Peyer's patch (tissue), 4 donors: ENCODE data around the gene RRP8. TPM values are rescaled to one million over a fixed set of nuclear protein-coding genes. Genes with fewer than 3 reads are reported as not detected.

Experiments used
- DNase-seq, 3 donors: peaks; one replicate each; pipeline ENCODE4 v3.0.0-alpha.2; 2017 to 2019
- H3K27ac ChIP-seq, 4 donors: fragments of 200-600 bp; sonication (generic); one replicate each; pipeline ENCODE4 v1.5.1; 2016 to 2019
- H3K27me3 ChIP-seq, 2 donors: fragments of 200-600 bp; sonication (generic); one replicate each; pipeline ENCODE4 v1.5.1; 2019
- H3K36me3 ChIP-seq, 3 donors: fragments of 200-600 bp; sonication (generic); one replicate each; pipeline ENCODE4 v1.5.1; 2016 to 2019
- H3K4me1 ChIP-seq, 4 donors: fragments of 200-600 bp; sonication (generic); one replicate each; pipeline ENCODE4 v1.5.1; 2016 to 2019
- H3K4me3 ChIP-seq, 4 donors: fragments of 200-600 bp; sonication (generic); 1 replicate in 3 of 4; 2 replicates in 1 of 4; pipeline ENCODE4 v1.5.1; 2016 to 2019; ENCODE audit warnings: mild to moderate bottlenecking in 1 of 4
- H3K9me3 ChIP-seq, 4 donors: fragments of 200-600 bp; sonication (generic); one replicate each; pipeline ENCODE4 v1.5.1; 2016 to 2019; ENCODE audit warnings: mild to moderate bottlenecking in 1 of 4
- POLR2A ChIP-seq, 2 donors: fragments of 450-650 bp; IDR thresholded peaks; one replicate each; pipeline ENCODE4 v1.5.1; 2017; ENCODE audit warnings: antibody characterized with exemption in 2 of 2, mild to moderate bottlenecking in 2 of 2, moderate library complexity in 2 of 2
- total RNA-seq, 4 donors: library from RNA; depleted of rRNA; stranded (reverse); fragments of >200 nt; gene quantifications; one replicate each; pipeline ENCODE4 v1.1.0, GENCODE V29; 2016
- TF ChIP-seq, protein P1 (sequence below), 6 experiments: fragments of 450-650 bp in 4 of 6; fragments of 200-600 bp in 2 of 6; sonication (generic) in 1 of 6; IDR thresholded peaks; one replicate each; pipeline ENCODE4 v1.5.1; 2017 to 2019; ENCODE audit warnings: antibody characterized with exemption in 6 of 6, mild to moderate bottlenecking in 3 of 6, moderate library complexity in 1 of 6

RRP8 gene
- total RNA-seq, 4 donors from 2014 or later: 11.4 to 28.9 (median 17.5) TPM

DNA sequence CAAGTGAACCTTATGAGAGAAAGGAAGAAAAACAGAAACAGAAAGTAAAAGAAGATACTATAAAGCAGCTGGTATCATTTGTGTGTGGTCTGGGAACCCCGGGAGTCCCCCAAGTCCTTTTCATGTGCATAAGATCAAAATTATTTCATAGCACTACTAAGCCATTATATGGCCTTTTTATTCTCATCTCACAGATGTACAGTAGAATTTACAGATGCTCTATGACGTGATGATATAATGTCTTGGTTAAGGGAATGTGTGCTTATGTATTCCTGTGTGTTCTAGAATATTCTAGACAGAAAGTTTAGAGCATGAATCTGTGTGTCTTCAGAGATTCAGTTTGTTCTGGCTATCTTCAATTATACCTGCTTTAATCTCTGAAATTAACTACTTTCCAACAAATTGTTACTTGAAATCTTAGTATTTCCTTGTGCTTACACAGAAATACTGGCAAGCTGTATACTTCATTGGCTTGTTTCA is 24.4 kb upstream of the RRP8 start:
- peaks cover 0 to 7% (median 0%) of the 10 kb centered on the region in 4 donors for H3K4me1 ChIP-seq
- no peaks in the 10 kb centered on the region for H3K27me3 ChIP-seq
- H3K36me3 ChIP-seq: peaks cover 0 to 44% (median 0%) of the 10 kb centered on the region in 3 donors
- no peak for DNase-seq
- no peak overlapping the region for H3K4me3 ChIP-seq
- no peaks in the 10 kb centered on the region for H3K9me3 ChIP-seq
- TF ChIP-seq, protein P1, sequence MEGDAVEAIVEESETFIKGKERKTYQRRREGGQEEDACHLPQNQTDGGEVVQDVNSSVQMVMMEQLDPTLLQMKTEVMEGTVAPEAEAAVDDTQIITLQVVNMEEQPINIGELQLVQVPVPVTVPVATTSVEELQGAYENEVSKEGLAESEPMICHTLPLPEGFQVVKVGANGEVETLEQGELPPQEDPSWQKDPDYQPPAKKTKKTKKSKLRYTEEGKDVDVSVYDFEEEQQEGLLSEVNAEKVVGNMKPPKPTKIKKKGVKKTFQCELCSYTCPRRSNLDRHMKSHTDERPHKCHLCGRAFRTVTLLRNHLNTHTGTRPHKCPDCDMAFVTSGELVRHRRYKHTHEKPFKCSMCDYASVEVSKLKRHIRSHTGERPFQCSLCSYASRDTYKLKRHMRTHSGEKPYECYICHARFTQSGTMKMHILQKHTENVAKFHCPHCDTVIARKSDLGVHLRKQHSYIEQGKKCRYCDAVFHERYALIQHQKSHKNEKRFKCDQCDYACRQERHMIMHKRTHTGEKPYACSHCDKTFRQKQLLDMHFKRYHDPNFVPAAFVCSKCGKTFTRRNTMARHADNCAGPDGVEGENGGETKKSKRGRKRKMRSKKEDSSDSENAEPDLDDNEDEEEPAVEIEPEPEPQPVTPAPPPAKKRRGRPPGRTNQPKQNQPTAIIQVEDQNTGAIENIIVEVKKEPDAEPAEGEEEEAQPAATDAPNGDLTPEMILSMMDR (IDR thresholded peaks at IDR 0.05): no peak
- TF ChIP-seq POLR2A (IDR thresholded peaks at IDR 0.05): no peak
- H3K27ac ChIP-seq: peak overlapping the region in 1 of 4 donors; percentile 56

DNA sequence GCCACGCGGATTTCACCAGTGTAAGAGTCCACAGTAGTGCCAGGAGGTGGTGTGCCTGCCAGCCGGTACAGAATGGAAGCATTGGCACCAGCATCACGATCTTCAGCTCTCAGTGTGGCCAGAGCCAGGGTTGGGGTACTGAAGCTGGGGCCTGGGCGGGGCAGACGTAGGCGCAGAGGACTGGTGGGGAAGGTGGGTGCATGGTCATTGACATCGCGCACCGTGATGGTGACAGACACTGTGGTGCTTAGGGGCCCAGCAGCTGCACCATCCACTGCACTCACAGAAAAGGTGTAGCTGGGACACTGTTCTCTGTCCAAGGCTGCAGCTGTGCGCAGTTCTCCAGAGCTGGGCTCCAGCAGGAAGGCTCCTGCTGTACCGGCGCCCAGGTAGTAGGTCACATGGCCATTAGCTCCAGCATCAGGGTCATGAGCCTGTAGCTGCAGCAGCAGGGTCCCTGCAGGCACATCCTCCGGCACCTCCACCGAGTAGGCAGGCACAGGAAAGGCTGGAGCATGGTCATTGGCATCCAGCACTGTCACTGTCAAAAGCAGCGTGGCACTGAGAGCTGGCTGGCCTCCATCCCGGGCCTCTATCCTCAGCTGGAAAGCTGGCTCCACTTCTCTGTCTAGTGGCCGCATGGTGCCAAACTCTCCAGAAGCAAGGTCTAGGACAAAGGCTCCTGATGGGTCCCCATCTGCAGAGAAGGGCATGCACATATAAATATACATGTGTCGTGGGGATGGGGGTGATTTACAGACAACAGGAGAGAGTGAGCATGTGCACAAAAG is 23.8 kb upstream of the RRP8 start:
- H3K4me3 ChIP-seq: no peak overlapping the region
- peaks cover 0 to 40% (median 0%) of the 10 kb centered on the region in 3 donors for H3K36me3 ChIP-seq
- DNase-seq: no peak
- H3K4me1 ChIP-seq: peaks cover 0 to 7% (median 0%) of the 10 kb centered on the region in 4 donors
- H3K9me3 ChIP-seq: no peaks in the 10 kb centered on the region
- H3K27ac ChIP-seq: peak overlapping the region in 1 of 4 donors; percentile 56
- no peak for TF ChIP-seq POLR2A (IDR thresholded peaks at IDR 0.05)
- no peaks in the 10 kb centered on the region for H3K27me3 ChIP-seq

DNA sequence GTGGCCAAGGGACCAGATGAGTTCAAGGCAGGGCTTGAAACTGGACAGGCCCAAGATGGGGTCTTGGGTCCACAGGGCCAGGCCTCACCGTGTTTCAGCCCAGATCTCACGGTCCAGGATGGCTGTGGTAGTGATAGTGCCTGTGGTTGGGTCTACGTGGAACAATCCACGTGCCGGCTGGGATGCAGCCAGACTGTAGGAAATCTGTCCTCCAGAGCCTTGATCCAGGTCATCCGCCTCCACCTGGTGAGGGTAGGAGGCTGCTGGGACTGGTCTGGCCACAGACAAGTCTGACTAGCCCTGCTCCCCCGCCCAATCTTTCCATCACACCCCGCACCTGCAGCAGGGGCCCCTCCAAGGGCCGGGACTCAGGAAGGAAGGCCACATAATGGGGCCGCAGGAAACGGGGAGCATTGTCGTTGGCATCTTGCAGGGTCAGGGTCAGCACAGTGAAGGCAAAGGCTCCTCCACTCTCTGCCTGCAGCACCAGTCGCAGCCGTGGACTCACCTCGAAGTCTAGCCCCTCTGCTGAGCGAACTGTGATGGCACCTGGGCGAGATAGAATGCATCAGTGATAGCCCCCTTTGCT is 22.5 kb upstream of the RRP8 start:
- DNase-seq: no peak
- peaks cover 0 to 29% (median 0%) of the 10 kb centered on the region in 3 donors for H3K36me3 ChIP-seq

DNA sequence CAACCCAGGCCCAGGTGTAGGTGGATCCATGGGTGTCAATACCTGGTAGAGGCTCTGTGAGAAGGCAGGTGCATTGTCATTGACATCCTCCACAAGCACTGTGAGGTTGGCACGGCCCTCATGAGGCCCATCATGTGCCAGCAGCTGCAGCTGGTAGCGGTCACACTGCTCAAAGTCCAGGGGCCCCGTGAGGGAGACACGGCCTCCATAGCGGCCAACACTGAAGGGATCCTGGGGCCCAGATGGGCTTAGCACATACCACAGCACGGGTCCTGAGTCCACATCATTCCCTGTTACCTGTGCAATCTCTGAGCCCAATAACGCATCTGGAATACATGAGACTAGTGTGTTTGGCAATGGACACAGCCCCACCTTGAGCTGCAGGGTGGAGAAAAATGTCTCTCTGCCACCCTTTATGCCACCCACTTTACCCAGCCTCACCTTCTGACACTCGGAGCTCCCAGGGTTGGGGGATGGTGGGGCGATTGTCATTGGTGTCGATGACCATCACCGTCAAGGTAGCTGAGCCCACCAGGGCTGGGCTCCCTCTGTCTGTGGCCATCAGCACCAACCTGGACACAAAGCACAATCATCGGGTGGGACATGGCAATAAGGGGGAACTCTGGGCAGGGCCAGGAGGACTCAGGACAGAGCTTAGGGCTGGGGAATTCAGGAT is 21.9 kb upstream of the RRP8 start:
- TF ChIP-seq, protein P1 (IDR thresholded peaks at IDR 0.05): no peak
- TF ChIP-seq POLR2A (IDR thresholded peaks at IDR 0.05): no peak
- Histone ChIP-seq H3K27me3 (no peaks in the 10 kb centered on the region), H3K4me3 (no peak overlapping the region), H3K27ac (no peak overlapping the region), H3K36me3 (peaks cover 0 to 28% (median 0%) of the 10 kb centered on the region in 3 donors), H3K9me3 (no peaks in the 10 kb centered on the region), H3K4me1 (peaks cover 0 to 7% (median 0%) of the 10 kb centered on the region in 4 donors)
- no peak for DNase-seq

More for the DNA sequence above, 22.5 kb upstream of the RRP8 start:
- Histone ChIP-seq H3K27ac (no peak overlapping the region), H3K4me1 (peaks cover 0 to 7% (median 0%) of the 10 kb centered on the region in 4 donors), H3K27me3 (no peaks in the 10 kb centered on the region), H3K9me3 (no peaks in the 10 kb centered on the region), H3K4me3 (no peak overlapping the region)
- no peak for TF ChIP-seq POLR2A (IDR thresholded peaks at IDR 0.05)
- TF ChIP-seq, protein P1 (IDR thresholded peaks at IDR 0.05): no peak

DNA sequence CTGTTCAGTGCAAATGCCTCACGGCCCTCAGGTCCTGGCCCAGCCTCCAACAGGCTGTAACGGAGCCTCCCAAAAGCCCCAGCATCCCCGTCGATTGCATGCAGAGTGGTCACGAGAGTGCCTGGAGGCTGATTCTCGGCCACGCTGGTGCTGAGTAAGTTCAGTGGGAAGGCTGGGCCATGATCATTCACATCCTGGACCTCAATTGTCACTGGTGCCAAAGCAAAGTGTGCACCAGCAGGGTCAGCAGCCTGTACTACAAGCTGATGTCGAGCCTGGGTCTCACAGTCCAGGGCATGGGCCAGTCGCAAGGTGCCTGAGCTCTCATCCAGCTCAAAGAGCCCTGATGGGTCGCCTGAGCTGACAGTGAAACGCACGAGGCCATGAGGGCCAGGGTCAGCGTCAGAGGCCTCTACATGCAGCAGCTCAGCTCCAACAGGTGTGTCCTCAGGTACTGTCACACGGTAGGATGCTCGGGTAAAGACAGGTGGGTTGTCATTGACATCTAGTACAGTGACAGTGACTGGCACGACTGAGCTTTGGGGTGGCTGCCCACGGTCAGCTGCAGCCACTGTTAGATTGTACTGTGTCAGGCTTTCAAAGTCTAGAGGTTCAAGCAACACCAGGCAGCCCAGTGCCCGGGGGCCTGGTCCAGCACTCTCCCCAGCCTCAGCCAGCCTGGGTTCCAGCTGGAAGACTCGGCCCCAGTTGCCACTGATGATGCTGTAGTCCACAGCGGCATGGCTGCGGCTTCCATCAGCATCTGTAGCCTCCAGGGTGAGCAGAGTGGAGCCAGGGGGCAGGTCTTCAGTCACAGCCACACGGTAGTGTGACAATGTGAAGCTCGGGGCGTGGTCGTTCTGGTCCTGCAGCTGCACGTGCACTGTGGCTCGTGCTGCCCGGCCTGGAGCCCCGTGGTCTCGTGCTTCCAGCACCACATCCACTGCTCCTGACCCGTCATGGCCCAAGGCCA is 20.3 kb upstream of the RRP8 start:
- no peaks in the 10 kb centered on the region for H3K9me3 ChIP-seq
- H3K4me3 ChIP-seq: no peak overlapping the region
- peaks cover 0 to 20% (median 0%) of the 10 kb centered on the region in 3 donors for H3K36me3 ChIP-seq
- no peak overlapping the region for H3K27ac ChIP-seq
- no peaks in the 10 kb centered on the region for H3K27me3 ChIP-seq
- TF ChIP-seq POLR2A (IDR thresholded peaks at IDR 0.05): no peak
- TF ChIP-seq, protein P1 (IDR thresholded peaks at IDR 0.05): no peak
- no peak for DNase-seq
- H3K4me1 ChIP-seq: peaks cover 0 to 7% (median 2%) of the 10 kb centered on the region in 4 donors
